ENCODE data around the gene EIF3F.

The EIF3F gene

DNA sequence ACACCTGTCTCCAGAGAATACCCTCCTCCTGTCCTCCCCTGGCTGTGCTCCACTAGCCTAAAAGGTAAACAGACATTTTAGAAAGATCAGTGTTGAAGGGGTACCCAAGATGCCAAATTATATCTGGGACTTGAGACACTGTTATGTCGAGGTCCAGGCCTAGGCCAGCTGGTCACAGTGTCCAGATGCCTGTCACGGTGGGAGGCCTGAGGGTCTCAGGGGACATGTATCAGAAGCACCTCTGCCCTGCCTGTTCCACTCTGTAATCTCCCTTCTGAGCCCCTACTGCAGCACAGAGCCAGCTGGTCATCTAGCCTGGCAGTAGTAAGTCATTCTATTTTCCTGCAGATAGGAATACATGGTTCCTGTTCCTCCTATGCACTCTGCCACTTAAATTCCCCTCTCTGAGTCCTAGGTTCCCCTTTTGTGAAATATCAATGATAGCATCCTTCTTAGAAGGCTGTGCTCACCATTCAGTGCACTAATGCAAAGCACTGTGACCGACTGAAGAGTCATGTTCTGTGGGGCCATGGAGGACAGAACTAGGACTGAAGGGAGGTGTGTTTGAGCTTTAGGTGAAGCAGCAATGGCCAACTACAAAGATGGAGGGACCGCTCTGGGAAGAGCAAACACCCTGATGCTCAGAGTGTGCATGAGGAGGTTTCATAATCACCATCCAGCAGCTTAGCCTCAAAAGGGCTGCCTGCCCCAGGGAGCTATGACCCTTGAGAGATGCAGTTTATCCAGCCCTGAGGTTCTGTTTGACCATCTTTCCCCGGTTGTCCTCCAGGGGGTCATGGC is 49.1 kb downstream of the EIF3F start:
- no peak for DNase-seq (ENCODE audit: low read depth in 3 of 3, low spot score in 1 of 3)

DNA sequence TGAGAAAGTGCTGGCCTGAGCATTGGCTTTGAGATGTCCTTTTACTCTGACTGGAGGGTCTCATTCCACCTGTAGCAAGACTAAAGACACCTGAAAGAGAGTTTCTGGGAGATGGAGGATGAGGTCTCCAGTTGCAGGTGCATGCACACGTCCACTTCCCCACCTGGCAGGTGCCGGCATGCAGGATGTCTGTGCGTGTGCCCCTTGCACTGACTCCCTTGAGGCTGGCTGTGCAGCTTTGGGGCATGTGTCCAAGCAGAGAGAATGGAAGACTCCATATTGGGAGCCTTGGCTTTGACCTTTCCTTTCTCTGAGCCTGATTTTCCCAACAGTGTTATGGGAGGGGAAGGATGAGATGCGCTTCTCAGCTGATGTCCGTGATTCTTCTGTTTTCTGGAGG is 49.8 kb downstream of the EIF3F start:
- DNase-seq (ENCODE audit: low read depth in 3 of 3, low spot score in 1 of 3) = no peak

DNA sequence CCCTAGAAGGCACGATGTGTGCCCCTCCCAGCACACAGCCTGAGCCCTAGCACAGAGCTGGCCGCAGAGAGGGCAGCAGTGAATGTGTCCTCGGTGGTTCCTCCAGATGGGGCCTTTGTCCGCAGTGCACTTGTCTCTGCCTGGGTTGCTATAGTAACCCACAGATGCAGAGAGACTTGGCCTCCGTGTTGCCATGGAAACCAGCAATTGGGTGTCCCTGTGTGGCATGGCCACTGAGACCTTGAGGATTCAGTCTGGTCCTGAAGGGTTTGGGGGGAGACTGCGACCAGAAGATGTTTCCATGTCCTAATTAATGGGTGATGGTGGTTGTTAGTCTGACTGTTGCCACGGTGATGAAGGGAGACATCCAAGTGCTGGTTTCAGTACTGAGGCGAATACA is 51.3 kb downstream of the EIF3F start:
- DNase-seq (ENCODE audit: low read depth in 3 of 3, low spot score in 1 of 3) = no peak

DNA sequence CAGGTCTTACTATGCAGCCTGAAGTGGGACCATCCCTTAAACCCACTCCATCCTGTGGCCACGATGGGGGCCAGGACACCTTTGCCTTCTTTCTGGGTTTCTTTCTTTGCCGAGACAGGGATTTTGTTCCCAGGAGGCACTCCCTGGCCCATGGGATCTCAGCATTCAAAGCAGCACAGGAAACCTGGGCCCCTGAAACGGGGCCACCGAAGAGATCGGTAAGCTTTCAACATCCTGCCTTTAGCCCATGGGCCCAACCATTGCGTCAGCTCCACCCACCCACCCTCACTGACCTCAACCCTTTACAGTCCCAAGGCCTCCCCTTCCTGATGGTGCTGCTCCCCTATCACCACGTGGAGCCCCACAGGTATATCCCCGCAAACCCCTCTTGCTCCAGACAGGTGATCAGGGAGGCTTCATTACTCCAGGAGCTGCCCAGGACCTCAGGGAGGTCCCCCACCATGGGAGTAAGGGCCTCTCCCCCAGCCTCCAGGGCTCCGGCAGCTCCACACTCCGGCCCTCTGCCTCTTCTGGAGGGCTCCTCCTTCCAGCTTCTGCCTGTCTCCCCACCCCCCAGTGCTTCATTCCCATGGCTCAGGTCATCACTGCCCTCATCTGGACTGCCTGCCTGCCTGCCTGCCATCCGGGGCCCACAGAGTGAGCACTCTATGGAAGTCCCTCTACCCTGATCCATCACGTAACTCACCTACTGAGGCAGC is 51.8 kb downstream of the EIF3F start:
- DNase-seq (ENCODE audit: low read depth in 3 of 3, low spot score in 1 of 3) = no peak

DNA sequence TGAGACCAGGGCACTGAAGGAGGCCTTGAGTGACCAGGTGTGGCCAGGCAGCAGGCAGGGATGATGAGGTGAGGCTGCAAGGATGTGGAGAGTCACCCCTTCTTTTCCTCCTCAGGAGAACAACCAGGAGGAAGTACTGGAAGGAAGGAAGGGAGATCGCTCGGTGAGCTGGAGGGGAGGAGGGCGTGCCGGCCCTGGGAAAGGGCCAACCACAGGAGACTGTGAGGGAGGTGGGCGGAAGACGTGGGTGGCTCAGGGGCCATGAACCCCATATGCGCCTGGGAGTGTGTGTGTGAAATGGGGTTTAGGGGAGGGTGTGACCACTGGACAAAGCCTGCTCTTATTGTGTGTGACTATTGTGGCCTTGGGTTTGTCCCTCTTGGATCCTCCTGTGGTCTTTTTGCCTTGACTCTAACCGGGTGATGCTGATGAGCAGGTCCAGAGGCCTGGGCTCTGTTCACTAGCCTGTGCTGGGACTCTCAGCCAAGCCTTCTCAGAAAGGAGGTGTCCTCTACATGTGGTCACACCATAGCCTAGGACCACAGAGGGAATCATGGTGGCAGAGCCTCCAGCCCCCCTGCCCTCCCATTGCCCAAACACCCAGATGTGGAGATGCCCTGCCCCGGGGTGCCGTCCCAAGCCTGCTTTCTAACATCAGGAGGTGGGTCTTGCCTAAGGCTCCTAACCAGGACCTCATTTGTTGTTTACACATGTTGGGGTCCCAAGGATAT is 52.6 kb downstream of the EIF3F start:
- no peak for DNase-seq (ENCODE audit: low read depth in 3 of 3, low spot score in 1 of 3)

DNA sequence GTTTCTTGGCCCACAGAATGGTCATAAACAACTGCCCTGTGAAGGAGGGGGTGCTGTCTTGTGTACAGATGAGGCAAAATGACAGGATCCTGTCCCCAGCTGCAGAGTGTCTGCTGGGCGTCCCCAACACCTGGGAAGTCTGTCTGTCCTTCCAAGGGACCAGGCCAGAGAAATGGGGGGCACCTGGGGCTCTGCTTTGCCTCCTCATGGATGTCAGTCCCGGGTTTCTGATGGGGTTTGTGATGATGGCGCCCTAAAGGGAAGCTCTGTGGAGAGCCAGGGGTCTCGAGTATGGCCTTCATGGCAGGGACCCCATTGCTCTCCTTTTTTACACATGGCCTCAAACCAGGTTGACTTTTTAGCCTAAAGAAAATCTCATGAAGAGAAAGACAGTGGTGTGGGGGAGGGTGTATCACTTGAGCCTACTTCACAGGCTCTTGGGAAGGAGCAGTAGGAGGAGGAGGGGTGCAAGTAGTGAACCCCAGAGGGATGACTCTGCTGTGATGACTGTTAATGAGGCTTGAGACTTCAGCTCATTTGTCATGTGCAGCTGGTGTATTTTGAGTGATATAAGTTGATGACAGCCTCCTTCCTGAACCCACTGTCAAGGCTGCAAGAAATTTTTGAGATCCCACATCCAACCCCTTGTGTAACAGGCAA is 53.3 kb downstream of the EIF3F start:
- no peak for DNase-seq (ENCODE audit: low read depth in 3 of 3, low spot score in 1 of 3)

DNA sequence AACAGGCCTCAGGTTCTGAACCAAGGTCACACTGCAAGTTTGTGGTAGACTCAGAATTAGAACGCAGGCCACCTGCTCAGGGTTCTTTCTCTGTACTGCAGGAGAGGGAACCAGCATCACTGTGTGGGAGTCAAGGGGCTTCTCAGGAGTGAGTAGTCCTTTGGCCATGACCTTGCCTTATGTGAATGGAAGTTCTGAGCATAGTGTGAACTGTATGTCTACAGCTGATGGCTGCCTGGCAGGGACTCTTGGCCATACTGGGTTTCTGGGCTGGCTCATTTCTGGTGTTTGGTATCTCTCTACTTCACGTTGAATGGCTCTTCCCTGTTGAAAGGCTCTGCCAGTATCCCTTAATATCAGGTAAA is 53.8 kb downstream of the EIF3F start:
- no peak for DNase-seq (ENCODE audit: low read depth in 3 of 3, low spot score in 1 of 3)

DNA sequence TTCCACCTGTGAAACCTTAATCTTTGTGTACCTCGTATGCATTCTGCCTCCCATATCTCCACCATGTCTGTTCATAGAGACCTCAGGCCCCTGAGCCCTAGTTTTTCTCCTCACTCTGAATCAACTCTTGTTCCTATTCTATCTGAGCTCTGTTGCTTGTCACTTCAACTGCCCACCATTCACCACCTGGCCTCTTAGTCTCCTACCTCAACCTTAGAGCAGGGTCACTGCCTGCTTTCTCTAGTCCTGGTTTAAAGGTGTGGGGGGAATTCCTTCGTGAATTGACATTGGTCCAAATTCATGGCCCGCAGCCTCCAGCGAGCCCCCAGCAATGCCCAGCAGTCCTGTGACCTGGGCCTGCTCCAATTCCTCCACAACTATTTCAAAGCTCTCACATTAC is 54.4 kb downstream of the EIF3F start:
- no peak for DNase-seq (ENCODE audit: low read depth in 3 of 3, low spot score in 1 of 3)

DNA sequence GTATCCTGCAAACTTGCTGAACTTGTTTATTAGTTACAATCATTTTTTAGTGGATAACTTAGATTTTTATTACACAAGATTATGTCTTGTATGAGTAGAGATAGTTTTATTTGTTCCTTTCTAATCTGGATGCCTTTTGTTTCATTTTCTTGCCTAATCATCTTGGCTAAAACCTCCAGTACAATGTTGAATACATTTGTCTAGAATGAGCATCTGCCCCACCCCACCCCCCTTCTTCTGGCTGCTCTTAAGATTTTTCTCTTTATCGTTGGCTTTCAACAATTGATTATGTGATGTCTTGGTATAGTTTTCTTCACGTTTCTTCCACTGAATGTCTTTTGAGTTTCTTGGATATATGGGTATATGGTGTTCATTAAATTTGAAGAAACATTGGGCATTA is 56.6 kb downstream of the EIF3F start:
- DNase-seq (ENCODE audit: low read depth in 3 of 3, low spot score in 1 of 3) = no peak

DNA sequence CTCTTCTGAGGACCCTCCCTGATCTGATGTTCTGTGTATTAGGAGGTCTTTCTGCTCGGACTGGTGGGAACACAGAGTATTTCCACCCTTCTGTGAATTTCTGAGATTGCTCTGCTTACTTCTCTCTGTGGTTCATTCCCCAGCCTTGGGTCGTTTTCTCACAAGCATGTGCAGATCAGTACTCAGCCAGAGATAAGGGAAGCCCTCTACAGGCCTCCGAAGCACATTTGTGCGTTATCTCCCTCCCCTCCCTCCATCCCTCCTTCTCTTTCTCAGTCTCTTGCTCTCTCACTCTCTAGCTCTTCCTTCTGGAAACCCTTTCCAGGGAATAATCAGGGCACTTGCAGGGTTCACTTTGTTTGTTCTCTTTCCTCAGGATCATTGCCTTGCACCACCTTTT is 58.7 kb downstream of the EIF3F start:
- no peak for DNase-seq (ENCODE audit: low read depth in 3 of 3, low spot score in 1 of 3)

DNA sequence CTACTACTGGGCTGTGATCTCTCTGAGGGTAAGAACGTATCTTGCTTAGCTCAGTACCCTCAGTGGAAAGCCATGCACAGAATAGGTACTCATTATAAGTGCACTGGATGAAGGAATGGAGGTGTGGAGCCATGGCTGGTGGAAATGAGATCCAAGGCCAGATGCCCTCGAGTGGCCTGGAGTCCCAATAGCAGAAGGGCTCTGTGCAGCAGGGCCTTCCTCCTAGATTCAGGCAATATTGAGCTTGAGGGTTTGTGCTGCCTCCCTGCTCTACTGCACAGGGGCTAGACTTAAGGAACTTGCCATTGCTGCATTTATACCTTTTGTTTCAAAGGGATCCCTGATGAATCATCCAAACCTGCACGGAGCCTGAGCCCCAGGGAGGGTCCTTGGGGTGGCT is 60.2 kb downstream of the EIF3F start:
- no peak for DNase-seq (ENCODE audit: low read depth in 3 of 3, low spot score in 1 of 3)

DNA sequence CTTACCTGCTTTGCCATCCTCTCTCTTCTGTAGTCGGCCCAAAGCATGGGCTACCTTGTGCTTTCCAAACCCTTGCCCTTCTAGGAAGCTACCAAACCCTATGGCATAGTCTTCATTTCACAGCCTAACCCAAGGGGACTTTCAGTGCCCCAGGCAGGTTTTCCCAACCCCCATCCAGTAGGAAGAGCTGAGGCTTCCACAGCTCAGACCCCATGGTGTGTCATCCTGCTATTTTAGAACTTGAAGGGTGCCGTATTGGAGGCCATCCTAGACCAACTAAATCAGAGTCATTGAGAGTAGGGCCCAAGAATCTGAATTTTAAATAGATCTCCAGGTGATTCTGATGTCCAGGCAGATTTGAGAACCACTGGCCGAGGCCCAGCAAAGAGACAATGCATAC is 61.9 kb downstream of the EIF3F start:
- DNase-seq (ENCODE audit: low read depth in 3 of 3, low spot score in 1 of 3) = no peak

All from stimulated activated CD4-positive, alpha-beta T cell treated with anti-CD3 and anti-CD28 coated beads, TNF-alpha, amount 100 ng/mL, for 1 hour (primary cell).